ENCODE measurements around the gene INTS3.
A peak's percentile ranks its signal among the peaks of the same experiment; 100 is the strongest.
"Not testable (repeated sequence)": the region's sequence is repeated elsewhere in the genome, so short reads cannot be mapped to it uniquely, and the experiment has no call there.

INTS3 gene

GRCh38 chr1:153779781-153780541, 52.1 kb downstream of the INTS3 start:
- DNase-seq (ENCODE audit: low read depth): no peak

GRCh38 chr1:153780551-153780950, 52.7 kb downstream of the INTS3 start:
- no peak for DNase-seq (ENCODE audit: low read depth)

GRCh38 chr1:153782648-153783047, 54.8 kb downstream of the INTS3 start:
- not testable (repeated sequence) for DNase-seq (ENCODE audit: low read depth)

GRCh38 chr1:153783233-153784190, 55.7 kb downstream of the INTS3 start:
- DNase-seq (ENCODE audit: low read depth): peak; percentile 44

GRCh38 chr1:153786038-153786790, 58.4 kb downstream of the INTS3 start:
- DNase-seq (ENCODE audit: low read depth): no peak

- no peak for DNase-seq (ENCODE audit: low read depth)
Measured at GRCh38 chr1:153789478-153790034, 61.7 kb downstream of the INTS3 start.

GRCh38 chr1:153790313-153790965, 62.6 kb downstream of the INTS3 start:
- DNase-seq (ENCODE audit: low read depth): peak; percentile 62

- DNase-seq (ENCODE audit: low read depth): peak; percentile 90
Measured at GRCh38 chr1:153790966-153791647, 63.3 kb downstream of the INTS3 start.

GRCh38 chr1:153791648-153792253, 63.9 kb downstream of the INTS3 start:
- DNase-seq (ENCODE audit: low read depth): no peak

GRCh38 chr1:153792631-153793041, 64.8 kb downstream of the INTS3 start:
- DNase-seq (ENCODE audit: low read depth): no peak

- DNase-seq (ENCODE audit: low read depth): no peak
Measured at GRCh38 chr1:153793261-153793972, 65.6 kb downstream of the INTS3 start.

- no peak for DNase-seq (ENCODE audit: low read depth)
Measured at GRCh38 chr1:153793973-153794615, 66.2 kb downstream of the INTS3 start.

- no peak for DNase-seq (ENCODE audit: low read depth)
Measured at GRCh38 chr1:153794624-153795329, 66.9 kb downstream of the INTS3 start.

- no peak for DNase-seq (ENCODE audit: low read depth)
Measured at GRCh38 chr1:153795330-153795837, 67.5 kb downstream of the INTS3 start.

- no peak for DNase-seq (ENCODE audit: low read depth)
Measured at GRCh38 chr1:153795934-153796785, 68.3 kb downstream of the INTS3 start.

- no peak for DNase-seq (ENCODE audit: low read depth)
Measured at GRCh38 chr1:153796786-153797659, 69.2 kb downstream of the INTS3 start.

GRCh38 chr1:153798468-153798780, 70.6 kb downstream of the INTS3 start:
- DNase-seq (ENCODE audit: low read depth): no peak

Data from GM04503 (cell line).